ENCODE measurements around the gene JAK3. TPM values are rescaled to one million over a fixed set of nuclear protein-coding genes. Genes with fewer than 3 reads are reported as not detected.

Gene JAK3
- total and polyA plus RNA-seq, 4 donors = 0.87 to 7.1 (median 3.0) TPM

- TF ChIP-seq, protein P1, sequence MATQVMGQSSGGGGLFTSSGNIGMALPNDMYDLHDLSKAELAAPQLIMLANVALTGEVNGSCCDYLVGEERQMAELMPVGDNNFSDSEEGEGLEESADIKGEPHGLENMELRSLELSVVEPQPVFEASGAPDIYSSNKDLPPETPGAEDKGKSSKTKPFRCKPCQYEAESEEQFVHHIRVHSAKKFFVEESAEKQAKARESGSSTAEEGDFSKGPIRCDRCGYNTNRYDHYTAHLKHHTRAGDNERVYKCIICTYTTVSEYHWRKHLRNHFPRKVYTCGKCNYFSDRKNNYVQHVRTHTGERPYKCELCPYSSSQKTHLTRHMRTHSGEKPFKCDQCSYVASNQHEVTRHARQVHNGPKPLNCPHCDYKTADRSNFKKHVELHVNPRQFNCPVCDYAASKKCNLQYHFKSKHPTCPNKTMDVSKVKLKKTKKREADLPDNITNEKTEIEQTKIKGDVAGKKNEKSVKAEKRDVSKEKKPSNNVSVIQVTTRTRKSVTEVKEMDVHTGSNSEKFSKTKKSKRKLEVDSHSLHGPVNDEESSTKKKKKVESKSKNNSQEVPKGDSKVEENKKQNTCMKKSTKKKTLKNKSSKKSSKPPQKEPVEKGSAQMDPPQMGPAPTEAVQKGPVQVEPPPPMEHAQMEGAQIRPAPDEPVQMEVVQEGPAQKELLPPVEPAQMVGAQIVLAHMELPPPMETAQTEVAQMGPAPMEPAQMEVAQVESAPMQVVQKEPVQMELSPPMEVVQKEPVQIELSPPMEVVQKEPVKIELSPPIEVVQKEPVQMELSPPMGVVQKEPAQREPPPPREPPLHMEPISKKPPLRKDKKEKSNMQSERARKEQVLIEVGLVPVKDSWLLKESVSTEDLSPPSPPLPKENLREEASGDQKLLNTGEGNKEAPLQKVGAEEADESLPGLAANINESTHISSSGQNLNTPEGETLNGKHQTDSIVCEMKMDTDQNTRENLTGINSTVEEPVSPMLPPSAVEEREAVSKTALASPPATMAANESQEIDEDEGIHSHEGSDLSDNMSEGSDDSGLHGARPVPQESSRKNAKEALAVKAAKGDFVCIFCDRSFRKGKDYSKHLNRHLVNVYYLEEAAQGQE (IDR thresholded peaks at IDR 0.05) = no peak
These were observed 67.0 kb downstream of the JAK3 start (continued) for GRCh38 chr19:17780781-17781180.

DNA sequence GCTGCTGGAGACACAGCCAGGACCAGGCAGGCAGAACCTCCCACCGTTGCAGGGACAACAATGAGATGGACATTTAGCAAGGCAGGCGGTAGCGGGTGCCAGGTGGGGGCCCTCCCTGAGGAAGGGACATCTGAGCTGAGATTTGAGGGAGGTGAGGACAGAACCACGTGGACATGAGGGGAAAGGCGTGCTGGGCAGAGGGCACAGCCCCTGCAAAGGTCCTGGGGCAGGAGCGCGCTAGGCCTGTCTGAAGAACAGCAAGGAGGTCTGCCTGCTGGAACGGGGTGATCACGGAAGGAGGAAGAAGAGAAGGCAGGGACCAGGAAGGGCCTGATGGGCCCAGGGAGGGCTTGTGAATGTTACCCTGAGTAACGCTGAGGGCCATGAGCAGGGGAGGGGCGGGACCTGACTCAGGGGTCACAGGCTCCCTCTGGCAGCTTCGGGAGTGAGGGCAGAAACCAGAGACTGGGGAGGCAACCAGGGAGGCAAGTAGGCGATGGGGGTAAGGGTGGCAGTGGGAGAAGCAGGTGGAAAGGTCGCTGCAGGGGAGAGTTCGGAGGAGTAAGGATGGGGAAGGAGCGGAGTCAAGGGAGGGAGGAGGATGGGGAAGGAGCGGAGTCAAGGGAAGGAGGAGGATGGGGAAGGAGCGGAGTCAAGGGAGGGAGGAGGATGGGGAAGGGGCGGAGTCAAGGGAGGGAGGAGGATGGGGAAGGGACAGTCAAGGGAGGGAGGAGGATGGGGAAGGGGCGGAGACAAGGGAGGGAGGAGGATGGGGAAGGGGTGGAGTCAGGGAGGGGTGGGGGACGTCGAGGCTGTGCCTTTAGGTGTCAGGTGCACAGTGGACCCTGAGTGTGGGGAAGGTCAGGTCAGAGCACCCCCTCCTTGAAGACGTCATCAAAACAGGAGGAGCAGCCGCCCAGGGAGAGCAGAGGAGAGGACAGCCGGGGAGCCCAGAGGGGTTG is 68.5 kb downstream of the JAK3 start:
- peaks cover 0 to 4% (median 0%) of the 10 kb centered on the region in 4 donors for H3K4me1 ChIP-seq (ENCODE audit: control insufficient read depth in 4 of 4, insufficient read depth in 4 of 4, low read length in 3 of 4)
- H3K27ac ChIP-seq (ENCODE audit: low read depth in 1 of 2, low read length in 2 of 2) = no peak overlapping the region
- no peaks in the 10 kb centered on the region for H3K9me3 ChIP-seq (ENCODE audit: control insufficient read depth in 4 of 4, low read length in 3 of 4)
- 21% methylated on average over 25 of the region's 25 CpGs for WGBS
- H3K27me3 ChIP-seq (ENCODE audit: control insufficient read depth in 4 of 4, insufficient read depth in 4 of 4, low read length in 3 of 4) = no peaks in the 10 kb centered on the region
- H3K4me3 ChIP-seq (ENCODE audit: low read depth in 1 of 3, low read length in 3 of 3) = no peak overlapping the region
- TF ChIP-seq, protein P1 (IDR thresholded peaks at IDR 0.05) = no peak
- TF ChIP-seq RXRA (IDR thresholded peaks at IDR 0.05) (no peak), EGR1 (IDR thresholded peaks at IDR 0.05; ENCODE audit: low read depth in 2 of 2) (no peak), FOXA2 (IDR thresholded peaks at IDR 0.05) (no peak), HNF4G (IDR thresholded peaks at IDR 0.05) (no peak), MAX (IDR thresholded peaks at IDR 0.05) (no peak), YY1 (IDR thresholded peaks at IDR 0.05) (no peak), TAF1 (conservative IDR thresholded peaks at IDR 0.05) (no peak), NR2F2 (IDR thresholded peaks at IDR 0.05) (no peak), RAD21 (IDR thresholded peaks at IDR 0.05) (no peak), HNF4A (conservative IDR thresholded peaks at IDR 0.05) (no peak), FOXA1 (IDR thresholded peaks at IDR 0.05) (no peak), ATF3 (IDR thresholded peaks at IDR 0.05) (no peak), GABPA (IDR thresholded peaks at IDR 0.05 in 1 of 2, conservative IDR thresholded peaks at IDR 0.05 in 1 of 2) (no peak), JUND (IDR thresholded peaks at IDR 0.05) (no peak), SP1 (IDR thresholded peaks at IDR 0.05) (no peak)
- TF ChIP-seq, protein P2, sequence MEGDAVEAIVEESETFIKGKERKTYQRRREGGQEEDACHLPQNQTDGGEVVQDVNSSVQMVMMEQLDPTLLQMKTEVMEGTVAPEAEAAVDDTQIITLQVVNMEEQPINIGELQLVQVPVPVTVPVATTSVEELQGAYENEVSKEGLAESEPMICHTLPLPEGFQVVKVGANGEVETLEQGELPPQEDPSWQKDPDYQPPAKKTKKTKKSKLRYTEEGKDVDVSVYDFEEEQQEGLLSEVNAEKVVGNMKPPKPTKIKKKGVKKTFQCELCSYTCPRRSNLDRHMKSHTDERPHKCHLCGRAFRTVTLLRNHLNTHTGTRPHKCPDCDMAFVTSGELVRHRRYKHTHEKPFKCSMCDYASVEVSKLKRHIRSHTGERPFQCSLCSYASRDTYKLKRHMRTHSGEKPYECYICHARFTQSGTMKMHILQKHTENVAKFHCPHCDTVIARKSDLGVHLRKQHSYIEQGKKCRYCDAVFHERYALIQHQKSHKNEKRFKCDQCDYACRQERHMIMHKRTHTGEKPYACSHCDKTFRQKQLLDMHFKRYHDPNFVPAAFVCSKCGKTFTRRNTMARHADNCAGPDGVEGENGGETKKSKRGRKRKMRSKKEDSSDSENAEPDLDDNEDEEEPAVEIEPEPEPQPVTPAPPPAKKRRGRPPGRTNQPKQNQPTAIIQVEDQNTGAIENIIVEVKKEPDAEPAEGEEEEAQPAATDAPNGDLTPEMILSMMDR (IDR thresholded peaks at IDR 0.05; ENCODE audit: low read depth, low read length, missing input control) = no peak
- no peaks in the 10 kb centered on the region for H3K36me3 ChIP-seq (ENCODE audit: control insufficient read depth in 4 of 4, insufficient read depth in 3 of 4, low read depth in 1 of 4, low read length in 3 of 4)
- no peak for DNase-seq (ENCODE audit: low spot score)
- no peak overlapping the region for H3K9ac ChIP-seq (ENCODE audit: low read depth in 1 of 2, low read length in 2 of 2)
